Measurements from ENCODE around the gene TNFRSF1B. TPM values are rescaled to one million over a fixed set of nuclear protein-coding genes. Genes with fewer than 3 reads are reported as not detected.
A peak's percentile ranks its signal among the peaks of the same experiment; 100 is the strongest.

The TNFRSF1B gene
- total RNA-seq, 2 donors from 2014 or later = 98.1 to 143 TPM

DNA sequence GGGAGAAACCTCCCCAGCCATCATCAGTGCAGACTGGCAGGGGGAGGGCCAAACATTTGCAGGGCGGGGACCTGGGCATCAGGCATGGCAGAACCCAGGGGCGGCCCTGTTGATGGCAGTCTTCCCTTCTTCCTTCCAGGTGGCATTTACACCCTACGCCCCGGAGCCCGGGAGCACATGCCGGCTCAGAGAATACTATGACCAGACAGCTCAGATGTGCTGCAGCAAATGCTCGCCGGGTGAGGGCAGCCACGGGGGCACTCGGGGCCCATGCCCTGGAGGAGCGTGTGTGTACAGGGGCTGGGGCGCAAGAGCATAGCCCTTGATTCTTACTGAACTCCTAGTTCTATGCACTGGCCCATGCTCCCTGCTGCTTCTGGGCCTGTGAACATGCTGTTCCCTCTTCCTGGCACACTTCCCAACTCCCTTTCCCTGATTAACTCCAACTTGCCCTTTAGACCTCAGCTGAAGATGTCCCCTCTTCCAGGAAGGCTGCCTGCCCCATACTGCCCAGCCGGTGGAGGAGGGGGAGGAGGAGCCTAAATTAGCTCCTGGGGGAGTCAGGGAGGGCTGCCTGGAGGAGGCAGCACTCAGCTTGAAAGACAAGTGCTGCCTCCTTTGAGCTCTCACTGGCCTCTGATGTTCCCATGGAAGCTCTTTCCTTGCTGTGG, 22.0 kb downstream of the TNFRSF1B start:
- Mint-ChIP-seq H3K27ac (peak overlapping the region; percentile 4 to 17), H3K36me3 (peaks cover 0 to 8% of the 10 kb centered on the region in 2 donors)

DNA sequence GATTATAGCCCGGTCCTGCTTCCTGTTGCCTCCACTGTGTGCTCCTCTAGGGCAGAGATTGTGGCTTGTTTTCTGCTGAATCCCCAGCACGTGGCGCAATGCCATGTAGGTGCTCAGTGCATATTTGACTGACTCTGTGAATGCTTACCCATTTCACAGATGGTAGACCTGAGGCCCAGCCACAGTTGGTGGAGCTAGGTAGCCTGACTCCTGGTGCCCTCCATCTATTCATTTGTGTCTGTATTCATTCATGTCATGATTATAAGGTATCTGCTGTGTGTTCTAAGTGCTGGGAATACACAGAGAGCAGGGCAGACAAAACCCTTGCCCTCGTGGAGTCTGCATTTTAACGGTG, 22.5 kb downstream of the TNFRSF1B start:
- Mint-ChIP-seq H3K27ac (peak overlapping the region; percentile 4 to 17), H3K9me3 (no peaks in the 10 kb centered on the region), H3K36me3 (peaks cover 0 to 13% of the 10 kb centered on the region in 2 donors)
- DNase-seq (ENCODE audit: low spot score in 2 of 2) (no peak), ATAC-seq (no peak)

More for the DNA sequence above, 22.0 kb downstream of the TNFRSF1B start:
- DNase-seq (ENCODE audit: low spot score in 2 of 2) = no peak
- H3K9me3 Mint-ChIP-seq = no peaks in the 10 kb centered on the region
- ATAC-seq = no peak

DNA sequence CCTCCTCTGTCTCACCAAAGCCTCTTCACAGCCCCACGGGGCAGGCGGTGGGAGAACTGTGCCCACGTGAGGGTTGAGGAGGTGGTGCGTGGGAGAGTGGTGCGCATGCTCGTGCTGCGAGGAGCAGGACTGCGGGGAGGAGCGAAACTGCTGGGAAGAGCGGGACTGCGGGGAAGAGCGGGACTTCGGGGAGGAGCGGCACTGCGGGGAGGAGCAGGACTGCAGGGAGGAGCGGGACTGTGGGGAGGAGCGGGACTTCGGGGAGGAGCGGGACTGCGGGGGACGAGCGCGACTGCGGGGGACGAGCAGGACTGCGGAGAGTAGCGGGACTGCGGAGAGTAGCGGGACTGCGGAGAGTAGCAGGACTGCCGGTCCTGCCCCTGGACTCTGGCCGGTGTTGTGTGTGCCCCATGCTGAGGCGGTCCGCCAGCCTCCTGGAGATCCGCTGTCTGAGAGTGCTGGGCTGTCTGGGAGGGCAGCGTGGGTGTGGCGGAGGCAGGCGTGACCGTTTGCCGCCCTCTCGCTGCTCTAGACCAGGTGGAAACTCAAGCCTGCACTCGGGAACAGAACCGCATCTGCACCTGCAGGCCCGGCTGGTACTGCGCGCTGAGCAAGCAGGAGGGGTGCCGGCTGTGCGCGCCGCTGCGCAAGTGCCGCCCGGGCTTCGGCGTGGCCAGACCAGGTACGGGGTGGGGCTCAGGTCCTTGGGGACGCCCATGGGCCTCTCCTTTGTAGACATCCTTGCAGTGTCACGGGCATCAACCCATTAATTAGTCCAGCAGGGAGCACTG, 24.6 kb downstream of the TNFRSF1B start:
- Mint-ChIP-seq H3K27ac (peak overlapping the region; percentile 51 to 79), H3K9me3 (no peaks in the 10 kb centered on the region), H3K36me3 (peaks cover 0 to 20% of the 10 kb centered on the region in 2 donors)
- no peak for DNase-seq (ENCODE audit: low spot score in 2 of 2)
- ATAC-seq = no peak

DNA sequence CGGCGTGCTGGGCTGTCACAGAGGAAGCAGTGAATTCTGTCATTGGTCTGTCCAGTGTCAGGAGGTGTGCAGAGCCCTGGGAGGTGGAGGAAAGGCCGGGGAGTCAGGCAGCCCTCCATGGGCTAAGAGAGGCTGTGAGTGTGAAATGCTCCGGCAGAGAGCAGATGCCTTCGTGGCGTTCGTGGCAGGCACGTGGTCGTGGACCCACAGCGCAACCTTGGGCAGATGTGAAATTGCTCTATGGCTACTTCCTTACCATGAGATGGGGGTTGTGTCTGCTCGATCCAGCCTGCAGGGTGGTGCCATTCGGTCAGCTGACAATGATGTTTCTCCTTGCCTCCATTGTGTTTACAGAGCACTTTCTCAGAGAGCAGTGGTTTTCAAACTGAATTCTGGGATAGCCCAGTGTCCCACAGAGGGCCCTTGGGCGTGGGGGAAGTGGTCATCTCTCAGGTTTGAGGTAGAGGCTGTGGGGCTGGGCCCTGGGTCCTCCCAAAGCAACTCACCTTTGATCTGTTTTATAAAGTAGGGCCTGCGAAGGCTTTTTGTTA, 27.9 kb downstream of the TNFRSF1B start:
- H3K36me3 Mint-ChIP-seq = peaks cover 0 to 20% of the 10 kb centered on the region in 2 donors
- DNase-seq (ENCODE audit: low spot score in 2 of 2) = no peak
- ATAC-seq = peak in 1 of 2 donors; percentile 5
- no peaks in the 10 kb centered on the region for H3K9me3 Mint-ChIP-seq
- H3K27ac Mint-ChIP-seq = peak overlapping the region; percentile 59 to 79

DNA sequence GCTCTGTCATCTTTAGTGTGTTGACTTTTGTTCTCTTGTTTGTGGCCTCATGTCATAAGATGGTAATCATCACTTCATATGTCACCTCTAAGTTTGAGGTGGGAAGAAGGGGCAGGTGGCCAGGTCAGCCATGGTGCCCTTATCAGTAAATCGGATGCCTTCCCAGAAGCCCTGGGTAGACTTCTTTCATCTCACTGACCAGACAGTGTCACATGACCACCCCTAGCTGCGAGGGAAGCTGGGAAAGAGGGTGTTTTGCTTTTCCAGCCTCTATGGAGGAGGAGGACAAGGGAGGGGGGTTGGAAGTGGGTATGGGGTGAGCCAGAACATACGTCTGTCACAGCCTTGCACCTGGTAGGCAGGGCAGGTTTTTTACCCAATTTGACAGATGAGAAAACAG, 28.6 kb downstream of the TNFRSF1B start:
- H3K36me3 Mint-ChIP-seq = peaks cover 0 to 20% of the 10 kb centered on the region in 2 donors
- no peak for ATAC-seq
- DNase-seq (ENCODE audit: low spot score in 2 of 2) = no peak
- no peaks in the 10 kb centered on the region for H3K9me3 Mint-ChIP-seq
- H3K27ac Mint-ChIP-seq = peak overlapping the region; percentile 59 to 77

DNA sequence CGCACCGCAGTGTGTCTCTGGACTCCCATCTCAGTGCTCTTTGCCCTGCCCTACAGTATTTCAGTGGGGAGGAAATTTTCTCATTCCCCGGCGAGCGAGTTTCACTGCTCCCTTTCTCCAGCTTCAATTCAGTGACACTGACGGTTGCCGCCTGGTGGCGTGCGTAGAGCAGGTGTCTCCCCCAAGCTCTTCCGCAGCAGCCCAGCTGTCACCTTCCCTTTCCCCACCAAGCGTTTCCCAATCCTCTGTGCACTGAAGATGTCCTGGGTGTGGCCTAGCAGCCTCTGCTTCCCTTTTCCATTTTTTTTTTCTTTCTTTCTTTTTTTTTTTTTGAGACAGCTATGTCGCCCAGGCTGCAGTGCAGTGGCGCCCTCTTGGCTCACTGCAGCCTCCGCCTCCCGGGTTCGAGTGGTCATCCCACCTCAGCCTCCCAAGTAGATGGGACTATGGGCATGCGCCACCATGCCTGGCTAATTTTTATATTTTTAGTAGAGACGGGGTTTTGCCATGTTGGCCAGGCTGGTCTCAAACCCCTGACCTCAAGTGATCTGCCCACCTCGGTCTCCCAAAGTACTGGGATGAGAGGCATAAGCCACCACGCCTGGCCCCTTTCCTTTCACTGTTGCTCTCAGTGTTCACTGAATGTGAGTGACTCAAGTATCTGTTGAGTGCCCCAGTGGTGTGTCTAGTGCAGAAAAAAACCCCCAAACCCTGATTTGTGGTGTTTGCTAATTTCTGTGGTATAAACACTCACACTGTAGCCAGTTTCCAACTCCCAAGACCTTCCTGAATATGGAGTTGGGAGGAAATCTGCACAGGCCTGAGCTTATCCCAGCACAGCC, 30.1 kb downstream of the TNFRSF1B start:
- Mint-ChIP-seq H3K27ac (peak overlapping the region; percentile 5 to 18), H3K9me3 (no peaks in the 10 kb centered on the region), H3K36me3 (peaks cover 0 to 31% of the 10 kb centered on the region in 2 donors)
- DNase-seq (ENCODE audit: low spot score in 2 of 2) (no peak), ATAC-seq (peak in 1 of 2 donors; percentile 69)

DNA sequence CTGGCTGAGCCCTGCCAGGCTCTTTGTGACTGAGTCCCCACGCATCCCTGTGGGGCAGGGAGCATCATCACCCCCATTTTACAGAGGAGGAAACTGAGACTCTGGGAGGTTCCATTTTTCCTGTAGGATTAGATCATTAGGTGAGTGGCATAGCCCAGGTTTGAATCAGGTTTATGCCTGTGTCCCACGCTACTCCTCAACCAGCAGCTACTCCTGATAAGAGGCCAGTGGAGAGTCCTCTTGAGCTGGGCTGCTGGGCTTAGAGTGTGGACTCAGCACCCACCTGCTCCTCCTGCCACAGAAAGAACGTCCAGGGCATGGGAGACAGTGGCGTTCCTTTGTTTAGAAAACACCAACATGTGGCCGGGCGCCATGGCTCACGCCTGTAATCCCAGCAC, 30.7 kb downstream of the TNFRSF1B start:
- H3K27ac Mint-ChIP-seq = peak overlapping the region; percentile 5 to 18
- DNase-seq (ENCODE audit: low spot score in 2 of 2) = no peak
- H3K36me3 Mint-ChIP-seq = peaks cover 0 to 33% of the 10 kb centered on the region in 2 donors
- no peak for ATAC-seq
- no peaks in the 10 kb centered on the region for H3K9me3 Mint-ChIP-seq

DNA sequence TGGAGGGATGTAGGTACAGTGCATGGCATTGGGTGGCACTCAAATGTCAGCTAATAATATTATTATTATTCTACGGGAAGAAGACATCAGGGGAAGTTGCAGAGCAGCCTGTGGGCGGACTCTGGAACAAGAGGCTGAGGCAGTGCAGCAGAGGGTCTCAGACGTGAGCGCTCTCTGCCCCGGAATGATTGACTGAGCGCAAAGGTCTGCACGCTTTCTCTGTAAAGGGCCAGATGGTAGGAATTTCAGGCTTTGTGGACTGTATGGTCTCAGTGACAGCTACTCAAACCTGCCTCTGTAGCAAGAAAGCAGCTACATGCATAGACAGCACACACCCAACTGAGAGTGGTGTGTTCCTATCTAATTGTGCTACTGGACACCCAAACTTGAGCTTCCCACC, 33.4 kb downstream of the TNFRSF1B start:
- Mint-ChIP-seq H3K27ac (peak overlapping the region in 1 of 2 donors; percentile 84), H3K9me3 (no peaks in the 10 kb centered on the region), H3K36me3 (peaks cover 0 to 28% of the 10 kb centered on the region in 2 donors)
- DNase-seq (ENCODE audit: low spot score in 2 of 2) = no peak
- no peak for ATAC-seq

DNA sequence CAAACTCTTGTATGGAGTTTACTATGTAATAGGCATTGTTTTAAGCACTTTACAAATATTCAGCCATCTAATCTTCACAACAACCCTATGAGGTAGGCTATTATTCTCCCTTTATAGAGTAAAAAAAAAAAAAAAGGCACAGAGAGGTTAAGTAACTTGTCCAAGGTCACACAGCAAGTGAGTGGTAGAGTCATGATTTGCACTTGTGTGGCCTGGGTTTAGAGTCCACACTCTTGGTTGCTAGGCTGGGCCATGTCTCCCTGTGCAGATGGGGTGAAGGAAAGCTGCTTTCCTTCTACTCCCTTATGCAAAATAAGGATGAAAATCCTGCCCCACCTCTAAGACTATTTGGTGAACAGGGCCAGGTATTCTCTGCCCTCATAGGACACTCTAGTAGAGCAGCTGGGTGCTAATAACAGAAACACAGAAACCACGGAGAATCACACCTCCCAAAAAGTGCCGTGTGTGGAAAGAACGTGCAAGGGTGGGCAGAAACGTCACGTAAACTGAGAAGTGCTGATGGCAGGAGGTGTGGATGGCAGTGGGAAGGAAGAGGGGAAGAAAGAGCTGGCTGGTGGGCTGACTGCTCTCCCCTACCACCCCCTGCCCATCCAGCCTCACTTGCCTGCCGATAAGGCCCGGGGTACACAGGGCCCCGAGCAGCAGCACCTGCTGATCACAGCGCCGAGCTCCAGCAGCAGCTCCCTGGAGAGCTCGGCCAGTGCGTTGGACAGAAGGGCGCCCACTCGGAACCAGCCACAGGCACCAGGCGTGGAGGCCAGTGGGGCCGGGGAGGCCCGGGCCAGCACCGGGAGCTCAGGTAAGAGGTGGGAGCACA, 34.8 kb downstream of the TNFRSF1B start:
- H3K9me3 Mint-ChIP-seq = no peaks in the 10 kb centered on the region
- peak overlapping the region; percentile 60 to 88 for H3K27ac Mint-ChIP-seq

DNA sequence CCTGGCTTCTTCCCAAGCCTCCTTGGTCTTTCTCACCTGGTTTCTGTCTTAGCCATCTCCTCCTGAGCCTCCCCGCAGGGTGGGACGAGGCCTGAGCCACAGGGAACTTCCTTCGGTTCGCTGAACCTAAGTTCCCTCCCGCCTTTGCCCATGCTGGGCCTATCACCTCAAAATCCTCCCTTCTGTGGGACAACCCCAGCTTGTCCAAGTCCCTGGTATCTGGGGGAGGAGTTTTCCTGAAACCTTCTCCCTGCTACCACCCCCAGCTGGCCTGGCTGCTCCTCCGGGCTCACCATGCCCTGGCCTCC, 35.4 kb downstream of the TNFRSF1B start:
- Mint-ChIP-seq H3K36me3 (peaks cover 4 to 24% of the 10 kb centered on the region in 2 donors), H3K27ac (peak overlapping the region; percentile 88 to 92), H3K9me3 (no peaks in the 10 kb centered on the region)
- DNase-seq (ENCODE audit: low spot score in 2 of 2) (no peak), ATAC-seq (no peak)

More for the DNA sequence above, 34.8 kb downstream of the TNFRSF1B start:
- ATAC-seq (peak; percentile 35 to 59), DNase-seq (ENCODE audit: low spot score in 2 of 2) (no peak)
- H3K36me3 Mint-ChIP-seq = peaks cover 3 to 24% of the 10 kb centered on the region in 2 donors

DNA sequence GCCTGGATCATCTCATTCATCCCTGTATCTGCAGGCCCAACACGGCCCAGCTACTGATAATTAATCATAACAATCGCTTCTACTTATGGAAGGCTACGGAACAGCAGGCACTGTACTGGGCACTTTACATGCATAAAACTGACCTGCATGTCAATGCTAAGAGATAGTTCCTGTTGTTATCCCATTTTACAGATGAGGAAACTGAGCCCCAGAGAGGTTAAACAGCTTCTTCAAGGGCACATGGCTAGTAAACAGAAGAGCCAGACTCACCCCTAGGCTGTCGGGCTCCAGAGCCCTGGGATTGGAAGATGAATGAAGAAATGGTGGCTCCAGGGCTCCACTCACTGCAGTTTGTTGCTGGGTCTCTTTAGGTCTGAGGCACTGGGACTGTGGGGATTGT, 35.8 kb downstream of the TNFRSF1B start:
- DNase-seq (ENCODE audit: low spot score in 2 of 2) (no peak), ATAC-seq (no peak)
- H3K36me3 Mint-ChIP-seq = peaks cover 4 to 24% of the 10 kb centered on the region in 2 donors
- peak overlapping the region; percentile 88 to 92 for H3K27ac Mint-ChIP-seq
- no peaks in the 10 kb centered on the region for H3K9me3 Mint-ChIP-seq

DNA sequence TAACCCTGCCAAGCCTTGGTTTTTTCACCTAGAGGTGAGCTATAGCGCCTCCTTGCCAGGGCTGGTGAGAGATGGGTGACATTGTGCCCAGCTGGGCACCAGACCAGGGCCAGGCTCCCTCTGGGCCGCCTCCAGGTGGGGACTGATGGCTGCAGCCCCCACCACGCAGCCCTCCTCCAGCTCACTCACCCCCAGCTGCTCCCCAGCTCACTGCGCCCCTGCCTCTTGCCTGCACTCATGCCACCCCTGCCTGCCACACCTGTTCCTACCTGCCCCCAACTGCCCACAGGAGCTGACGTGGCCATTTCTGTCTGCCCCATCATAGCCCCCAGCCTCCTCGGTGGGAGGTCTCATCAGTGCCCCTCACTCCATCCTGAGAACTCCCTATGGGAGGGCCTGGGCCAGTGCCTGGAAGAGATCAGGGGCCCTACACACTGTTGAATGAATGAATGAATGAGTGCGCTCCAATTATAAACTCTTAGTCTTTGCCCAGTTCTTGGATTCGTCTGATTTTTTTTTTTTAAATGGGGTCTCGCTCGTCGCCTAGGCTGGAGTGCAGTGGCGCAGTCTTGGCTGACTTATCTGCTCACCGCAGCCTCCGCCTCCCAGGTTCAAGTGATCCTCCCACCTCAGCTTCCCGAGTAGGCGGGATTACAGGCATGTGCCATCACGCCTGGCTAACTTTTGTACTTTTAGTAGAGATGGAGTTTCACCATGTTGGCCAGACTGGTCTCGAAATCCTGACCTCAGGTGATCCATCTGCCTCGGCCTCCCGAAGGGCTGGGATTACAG, 36.6 kb downstream of the TNFRSF1B start:
- DNase-seq (ENCODE audit: low spot score in 2 of 2) (no peak), ATAC-seq (no peak)
- H3K9me3 Mint-ChIP-seq = no peaks in the 10 kb centered on the region
- peak overlapping the region; percentile 82 to 88 for H3K27ac Mint-ChIP-seq
- peaks cover 4 to 24% of the 10 kb centered on the region in 2 donors for H3K36me3 Mint-ChIP-seq

DNA sequence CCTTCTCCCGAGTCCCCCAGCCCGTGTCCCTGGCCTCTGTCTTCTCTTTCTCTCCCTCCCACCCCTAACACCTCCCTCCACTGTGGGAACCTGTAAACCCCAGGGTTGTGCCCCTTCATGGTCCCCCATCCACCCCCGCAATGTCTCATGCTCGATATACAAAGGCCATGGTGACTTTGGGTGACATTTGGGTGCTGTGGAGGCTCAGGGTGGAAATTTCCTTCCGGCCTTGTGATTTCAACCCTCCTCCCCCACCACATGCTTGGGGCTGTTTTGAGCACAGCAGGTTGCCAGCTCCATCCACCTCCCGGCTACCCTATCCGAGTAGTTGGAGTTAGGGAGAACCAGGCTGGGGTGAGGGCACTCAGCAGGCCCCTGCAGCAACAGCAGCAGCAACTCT, 37.3 kb downstream of the TNFRSF1B start:
- DNase-seq (ENCODE audit: low spot score in 2 of 2) = no peak
- Mint-ChIP-seq H3K36me3 (peaks cover 4 to 24% of the 10 kb centered on the region in 2 donors), H3K27ac (peak overlapping the region; percentile 25 to 88), H3K9me3 (no peaks in the 10 kb centered on the region)
- ATAC-seq = peak; percentile 32 to 72

DNA sequence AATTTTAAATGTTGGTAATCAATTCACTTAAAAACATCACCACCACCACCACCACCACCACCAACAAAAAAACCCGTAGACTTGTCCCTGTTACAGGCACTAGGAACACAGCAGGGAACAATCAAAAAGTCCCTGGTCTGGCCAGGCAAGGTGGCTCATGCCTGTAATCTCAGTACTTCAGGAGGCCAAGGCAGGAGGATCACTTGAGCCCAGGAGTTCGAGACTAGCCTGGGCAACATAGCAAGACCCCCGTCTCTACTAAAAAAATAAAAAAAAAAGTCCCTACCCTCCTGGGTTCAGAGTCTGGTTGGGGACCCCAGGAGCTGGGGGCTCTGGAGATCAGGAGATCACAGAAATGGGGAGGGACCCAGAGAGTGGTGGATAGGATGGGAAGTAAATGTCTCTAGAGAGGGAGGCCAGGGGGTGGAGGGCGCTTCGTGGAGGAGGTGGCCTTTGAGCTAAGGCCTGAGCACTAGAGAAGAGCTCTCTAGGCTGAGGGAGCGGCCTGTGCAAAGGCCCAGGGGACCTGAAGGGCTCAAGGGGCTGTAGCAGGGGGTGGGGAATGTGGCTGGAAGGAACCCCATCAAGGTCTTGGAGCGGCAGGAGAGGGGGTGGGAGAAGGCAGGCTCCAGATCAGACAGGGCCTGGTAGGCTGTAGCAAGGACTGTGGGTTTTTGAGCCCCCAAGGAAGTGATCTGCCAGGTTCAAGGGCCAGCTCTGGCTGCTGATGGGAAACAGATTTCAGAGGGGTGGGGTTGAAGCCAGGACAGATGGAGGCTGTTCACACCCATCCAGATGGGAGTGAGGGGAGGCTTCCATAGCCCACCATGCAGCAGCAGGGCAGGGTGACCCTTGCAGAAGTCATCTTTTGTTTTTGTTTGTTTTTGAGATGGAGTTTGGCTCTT, 38.2 kb downstream of the TNFRSF1B start:
- H3K9me3 Mint-ChIP-seq = no peaks in the 10 kb centered on the region
- H3K36me3 Mint-ChIP-seq = peaks cover 4 to 24% of the 10 kb centered on the region in 2 donors
- ATAC-seq (no peak), DNase-seq (ENCODE audit: low spot score in 2 of 2) (no peak)
- H3K27ac Mint-ChIP-seq = peak overlapping the region; percentile 25 to 88
